Subcutaneous abdominal adipose tissue (tissue), 5 donors: Measurements from ENCODE around the gene CTDSPL.

ENCODE experiments used
- H3K27ac ChIP-seq: one replicate; pipeline ENCODE4 v1.7.0; 2013; ENCODE audit warnings: low read depth, mild to moderate bottlenecking, inconsistent platforms, low read length, moderate library complexity
- H3K27me3 ChIP-seq, 5 donors: one replicate each; pipeline ENCODE4 v1.7.0; 2013; ENCODE audit warnings: low read length in 5 of 5, inconsistent platforms in 1 of 5; ENCODE audit not compliant: control insufficient read depth in 5 of 5, insufficient read depth in 4 of 5
- H3K36me3 ChIP-seq, 5 donors: one replicate each; pipeline ENCODE4 v1.7.0; 2013; ENCODE audit warnings: low read length in 5 of 5; ENCODE audit not compliant: control insufficient read depth in 5 of 5, insufficient read depth in 5 of 5
- H3K4me1 ChIP-seq, 5 donors: one replicate each; pipeline ENCODE4 v1.7.0; 2013; ENCODE audit warnings: low read length in 5 of 5, mild to moderate bottlenecking in 3 of 5, moderate library complexity in 1 of 5; ENCODE audit not compliant: control insufficient read depth in 5 of 5, insufficient read depth in 5 of 5
- H3K4me3 ChIP-seq, 5 donors: one replicate each; pipeline ENCODE4 v1.7.0; 2013; ENCODE audit warnings: low read length in 5 of 5, low read depth in 1 of 5
- H3K9ac ChIP-seq, 5 donors: one replicate each; pipeline ENCODE4 v1.7.0; 2013; ENCODE audit warnings: low read length in 5 of 5, mild to moderate bottlenecking in 4 of 5, moderate library complexity in 3 of 5
- H3K9me3 ChIP-seq, 5 donors: one replicate each; pipeline ENCODE4 v1.7.0; 2013; ENCODE audit warnings: low read length in 5 of 5; ENCODE audit not compliant: control insufficient read depth in 5 of 5
- donor health status: healthy.
- donor health status: healthy.
- donor health status: healthy.
- donor health status: healthy.
- donor health status: healthy.

CTDSPL gene

GRCh38 chr3:37990527-37990926 is 128.8 kb downstream of the CTDSPL start, which contains the start of gene VILL:
Gene VILL (plus strand): TSS chr3:37990786. CDS start chr3:37993673, 2,887 bp downstream.
- no peak within 1 kb of the TSS for H3K9ac ChIP-seq
- H3K4me1 ChIP-seq, result peaks cover 0 to 21% (median 18%) of the 10 kb centered on the region in 5 donors
- no peak within 1 kb of the TSS for H3K27ac ChIP-seq
- H3K27me3 ChIP-seq, result no peaks in the 10 kb centered on the region
- peaks cover 0 to 3% (median 0%) of the 10 kb centered on the region in 5 donors for H3K36me3 ChIP-seq
- no peaks in the 10 kb centered on the region for H3K9me3 ChIP-seq
- H3K4me3 ChIP-seq, result no peak within 1 kb of the TSS

- Histone ChIP-seq H3K9ac (no peak overlapping the region), H3K4me3 (no peak overlapping the region), H3K4me1 (peaks cover 0 to 21% (median 18%) of the 10 kb centered on the region in 5 donors)
These were observed 129.4 kb downstream of the CTDSPL start for GRCh38 chr3:37991109-37991508.

DNA sequence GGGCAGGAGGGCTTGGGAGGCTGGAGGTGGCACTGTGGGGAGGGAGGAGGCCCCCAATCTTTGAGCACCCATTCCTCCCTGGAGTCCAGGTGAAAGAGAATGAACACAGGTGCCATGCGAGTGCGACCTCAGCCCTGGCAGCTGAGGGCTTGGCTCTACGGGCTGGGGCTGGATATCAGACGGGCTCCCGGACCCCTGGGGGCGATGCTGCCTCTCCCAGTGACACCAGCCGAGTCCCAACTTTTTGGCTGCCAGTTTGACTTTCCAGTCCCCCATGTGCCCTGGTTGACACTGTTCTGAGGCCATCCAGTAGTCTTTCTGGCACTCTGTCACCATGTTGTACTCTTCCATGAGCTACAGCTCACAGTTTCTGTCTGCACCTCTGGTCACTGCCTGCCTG is 130.1 kb downstream of the CTDSPL start:
- Histone ChIP-seq H3K4me3 (no peak overlapping the region), H3K27me3 (no peaks in the 10 kb centered on the region), H3K27ac (no peak overlapping the region), H3K9ac (no peak overlapping the region), H3K9me3 (no peaks in the 10 kb centered on the region), H3K36me3 (peaks cover 0 to 13% (median 0%) of the 10 kb centered on the region in 5 donors), H3K4me1 (peaks cover 0 to 23% (median 18%) of the 10 kb centered on the region in 5 donors)

More at GRCh38 chr3:37991109-37991508, 129.4 kb downstream of the CTDSPL start:
- Histone ChIP-seq H3K9me3 (no peaks in the 10 kb centered on the region), H3K27ac (no peak overlapping the region), H3K36me3 (peaks cover 0 to 9% (median 0%) of the 10 kb centered on the region in 5 donors), H3K27me3 (no peaks in the 10 kb centered on the region)

- Histone ChIP-seq H3K4me3 (no peak overlapping the region), H3K27ac (no peak overlapping the region), H3K9ac (no peak overlapping the region), H3K4me1 (peaks cover 0 to 29% (median 18%) of the 10 kb centered on the region in 5 donors), H3K27me3 (no peaks in the 10 kb centered on the region), H3K36me3 (peaks cover 0 to 13% (median 0%) of the 10 kb centered on the region in 5 donors), H3K9me3 (no peaks in the 10 kb centered on the region)
These were observed 130.8 kb downstream of the CTDSPL start for GRCh38 chr3:37992271-37993066.

DNA sequence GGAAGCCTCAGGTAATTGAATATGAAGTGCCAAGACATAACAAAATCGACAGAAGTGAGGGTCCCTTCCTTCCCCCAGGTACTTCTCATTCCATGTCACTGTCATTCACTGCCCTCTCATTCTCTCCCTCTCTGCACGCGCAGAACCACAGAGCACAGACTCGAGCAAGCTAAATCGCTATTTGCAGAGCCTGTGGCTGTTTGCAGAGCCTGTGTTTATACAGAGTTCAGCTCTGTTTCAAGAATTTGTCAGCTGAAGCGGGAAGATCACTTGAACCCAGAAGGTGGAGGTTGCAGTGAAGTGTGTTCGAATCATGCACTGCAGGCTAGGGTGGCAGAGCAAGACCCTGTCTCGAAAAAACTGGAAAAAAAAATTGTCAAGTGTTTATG is 131.4 kb downstream of the CTDSPL start:
- no peaks in the 10 kb centered on the region for H3K27me3 ChIP-seq
- H3K4me3 ChIP-seq, result peak overlapping the region in 1 of 5 donors; percentile 85
- peaks cover 0 to 33% (median 21%) of the 10 kb centered on the region in 5 donors for H3K4me1 ChIP-seq
- peaks cover 0 to 13% (median 0%) of the 10 kb centered on the region in 5 donors for H3K36me3 ChIP-seq
- no peak overlapping the region for H3K27ac ChIP-seq
- H3K9ac ChIP-seq, result no peak overlapping the region
- no peaks in the 10 kb centered on the region for H3K9me3 ChIP-seq

- no peaks in the 10 kb centered on the region for H3K27me3 ChIP-seq
- H3K27ac ChIP-seq, result peak overlapping the region; percentile 61
- no peaks in the 10 kb centered on the region for H3K9me3 ChIP-seq
- peak overlapping the region; percentile 48 to 83 (median 72) for H3K9ac ChIP-seq
- H3K36me3 ChIP-seq, result peaks cover 0 to 13% (median 0%) of the 10 kb centered on the region in 5 donors
- H3K4me3 ChIP-seq, result peak overlapping the region; percentile 76 to 87 (median 85)
- H3K4me1 ChIP-seq, result peaks cover 0 to 37% (median 24%) of the 10 kb centered on the region in 5 donors
These were observed 131.8 kb downstream of the CTDSPL start for GRCh38 chr3:37993460-37993819.

GRCh38 chr3:37993820-37994638 is 132.3 kb downstream of the CTDSPL start:
- Histone ChIP-seq H3K27ac (peak overlapping the region; percentile 61), H3K4me1 (peaks cover 0 to 41% (median 28%) of the 10 kb centered on the region in 5 donors), H3K4me3 (peak overlapping the region; percentile 76 to 87 (median 85))

GRCh38 chr3:37994639-37994972 is 132.9 kb downstream of the CTDSPL start:
- H3K9ac ChIP-seq, result peak overlapping the region in 3 of 5 donors; percentile 71 to 83 (median 78)
- peaks cover 0 to 45% (median 31%) of the 10 kb centered on the region in 5 donors for H3K4me1 ChIP-seq
- H3K27ac ChIP-seq, result peak overlapping the region; percentile 37
- H3K9me3 ChIP-seq, result no peaks in the 10 kb centered on the region
- no peaks in the 10 kb centered on the region for H3K27me3 ChIP-seq
- peak overlapping the region; percentile 58 to 87 (median 78) for H3K4me3 ChIP-seq
- peaks cover 0 to 13% (median 0%) of the 10 kb centered on the region in 5 donors for H3K36me3 ChIP-seq

More at GRCh38 chr3:37993820-37994638, 132.3 kb downstream of the CTDSPL start:
- H3K9ac ChIP-seq, result peak overlapping the region; percentile 48 to 83 (median 72)
- peaks cover 0 to 13% (median 0%) of the 10 kb centered on the region in 5 donors for H3K36me3 ChIP-seq
- H3K27me3 ChIP-seq, result no peaks in the 10 kb centered on the region
- H3K9me3 ChIP-seq, result no peaks in the 10 kb centered on the region

- H3K27ac ChIP-seq, result no peak overlapping the region
- no peaks in the 10 kb centered on the region for H3K9me3 ChIP-seq
- no peaks in the 10 kb centered on the region for H3K27me3 ChIP-seq
- peaks cover 0 to 17% (median 3%) of the 10 kb centered on the region in 5 donors for H3K36me3 ChIP-seq
- H3K9ac ChIP-seq, result no peak overlapping the region
- H3K4me1 ChIP-seq, result peaks cover 0 to 45% (median 31%) of the 10 kb centered on the region in 5 donors
- no peak overlapping the region for H3K4me3 ChIP-seq
These were observed 134.3 kb downstream of the CTDSPL start for GRCh38 chr3:37995652-37996641.
